Activated CD8-positive, alpha-beta T cell treated with anti-CD3 and anti-CD28 coated beads for 36 hours (primary cell): ENCODE results near the gene AGR3. TPM values are rescaled to one million over a fixed set of nuclear protein-coding genes. Genes with fewer than 3 reads are reported as not detected.

Source experiments
- ATAC-seq: fragments of 200-7000 bp; cut with Tn5 transposase; one replicate; pipeline ENCODE4 v1.10.0; 2021; ENCODE audit warnings: mild to moderate bottlenecking, moderate library complexity
- CTCF ChIA-PET: fragments of 350-600 bp; sonication (Branson Sonifier 250); formaldehyde crosslinking; loops from one replicate; lab custom pipeline; 2021; ENCODE audit warnings: antibody characterized with exemption; lab: Charles Lee
- POLR2A ChIA-PET: fragments of 350-600 bp; sonication (Branson Sonifier 250); formaldehyde crosslinking; loops from one replicate; lab custom pipeline; 2021; ENCODE audit warnings: antibody characterized with exemption; lab: Charles Lee
- DNase-seq: peaks from one replicate; pipeline ENCODE4 v3.0.0-alpha.2; 2020
- H3K27ac Mint-ChIP-seq: one replicate; pipeline ENCODE4 v1.8.0; 2021; ENCODE audit warnings: mild to moderate bottlenecking, mixed read lengths
- H3K27me3 Mint-ChIP-seq: one replicate; pipeline ENCODE4 v1.8.0; 2021; ENCODE audit warnings: mixed read lengths
- H3K36me3 Mint-ChIP-seq: one replicate; pipeline ENCODE4 v1.8.0; 2021; ENCODE audit warnings: low read depth, mixed read lengths
- H3K4me1 Mint-ChIP-seq: one replicate; pipeline ENCODE4 v1.8.0; 2021; ENCODE audit warnings: low read depth, mixed read lengths
- H3K4me3 Mint-ChIP-seq: one replicate; pipeline ENCODE4 v1.8.0; 2021; ENCODE audit warnings: mild to moderate bottlenecking, moderate library complexity, mixed read lengths
- H3K9me3 Mint-ChIP-seq: one replicate; pipeline ENCODE4 v1.8.0; 2021; ENCODE audit warnings: mixed read lengths
- intact Hi-C: fragments of 100-400 bp; cut with micrococcal nuclease; formaldehyde crosslinking; loops from one replicate; pipeline ENCODE4 v1.10.0; 2022
- total RNA-seq, 2 experiments: library from RNA; stranded (reverse); gene quantifications; one replicate each; pipeline ENCODE4 v1.2.3, GENCODE V29; 2021
- TF ChIP-seq, protein P1 (sequence below): fragments of 200-600 bp; IDR thresholded peaks from one replicate; pipeline ENCODE4 v1.8.0; 2022; ENCODE audit warnings: antibody characterized with exemption, mild to moderate bottlenecking

AGR3 gene
- total RNA-seq, 2 experiments from 2014 or later: not detected

DNA sequence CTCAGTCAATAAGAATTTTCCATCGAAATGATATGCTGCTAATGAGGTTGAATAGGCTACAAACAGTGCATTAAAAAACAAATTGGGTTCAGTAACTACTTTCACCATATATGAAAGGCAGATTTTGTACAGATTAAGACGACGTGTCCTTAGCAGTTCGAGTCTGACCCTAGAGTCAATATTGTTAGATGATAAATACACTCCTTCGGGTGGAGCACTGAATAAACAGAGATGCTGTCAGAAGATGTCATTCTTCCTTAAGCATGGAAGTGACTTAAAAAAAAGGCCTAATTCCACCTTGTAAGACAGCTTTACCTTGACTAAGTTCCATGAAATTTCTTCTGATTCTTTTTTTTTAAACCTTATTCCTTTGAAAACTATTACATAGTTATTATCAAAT lies 71.2 kb downstream of the AGR3 start:
- no peak for DNase-seq
- H3K4me3 Mint-ChIP-seq: no peak overlapping the region
- H3K27ac Mint-ChIP-seq: no peak overlapping the region
- H3K4me1 Mint-ChIP-seq: no peaks in the 10 kb centered on the region
- H3K36me3 Mint-ChIP-seq: no peaks in the 10 kb centered on the region
- intact Hi-C loops: no loop called here
- no peak for ATAC-seq
- H3K9me3 Mint-ChIP-seq: no peaks in the 10 kb centered on the region
- ChIA-PET CTCF (no interaction called here), POLR2A (no interaction called here)
- peaks cover 5% of the 10 kb centered on the region for H3K27me3 Mint-ChIP-seq
- TF ChIP-seq, protein P1, sequence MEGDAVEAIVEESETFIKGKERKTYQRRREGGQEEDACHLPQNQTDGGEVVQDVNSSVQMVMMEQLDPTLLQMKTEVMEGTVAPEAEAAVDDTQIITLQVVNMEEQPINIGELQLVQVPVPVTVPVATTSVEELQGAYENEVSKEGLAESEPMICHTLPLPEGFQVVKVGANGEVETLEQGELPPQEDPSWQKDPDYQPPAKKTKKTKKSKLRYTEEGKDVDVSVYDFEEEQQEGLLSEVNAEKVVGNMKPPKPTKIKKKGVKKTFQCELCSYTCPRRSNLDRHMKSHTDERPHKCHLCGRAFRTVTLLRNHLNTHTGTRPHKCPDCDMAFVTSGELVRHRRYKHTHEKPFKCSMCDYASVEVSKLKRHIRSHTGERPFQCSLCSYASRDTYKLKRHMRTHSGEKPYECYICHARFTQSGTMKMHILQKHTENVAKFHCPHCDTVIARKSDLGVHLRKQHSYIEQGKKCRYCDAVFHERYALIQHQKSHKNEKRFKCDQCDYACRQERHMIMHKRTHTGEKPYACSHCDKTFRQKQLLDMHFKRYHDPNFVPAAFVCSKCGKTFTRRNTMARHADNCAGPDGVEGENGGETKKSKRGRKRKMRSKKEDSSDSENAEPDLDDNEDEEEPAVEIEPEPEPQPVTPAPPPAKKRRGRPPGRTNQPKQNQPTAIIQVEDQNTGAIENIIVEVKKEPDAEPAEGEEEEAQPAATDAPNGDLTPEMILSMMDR: no peak

DNA sequence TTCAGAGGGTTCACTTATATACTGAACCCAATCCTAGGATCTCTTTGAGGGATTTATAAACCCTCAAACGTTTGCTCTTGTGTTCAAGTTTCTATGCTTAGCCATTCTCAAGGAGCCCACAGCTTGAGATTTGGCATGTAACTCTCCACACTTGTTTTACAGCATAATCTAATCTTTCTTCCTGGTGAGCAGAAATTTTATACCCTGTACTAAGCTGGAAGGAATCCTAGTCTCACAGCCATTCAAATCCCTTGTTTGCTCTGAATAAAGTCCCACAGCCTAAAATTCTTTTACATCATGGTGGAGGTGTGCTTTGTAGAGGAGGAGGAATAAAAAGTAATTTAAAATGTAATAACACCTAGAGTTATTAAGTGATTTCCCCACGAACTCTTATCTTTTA lies 71.7 kb downstream of the AGR3 start:
- POLR2A ChIA-PET: no interaction called here

More for the DNA sequence above, 71.7 kb downstream of the AGR3 start:
- Mint-ChIP-seq H3K9me3 (no peaks in the 10 kb centered on the region), H3K27me3 (peaks cover 5% of the 10 kb centered on the region), H3K4me3 (no peak overlapping the region), H3K36me3 (no peaks in the 10 kb centered on the region), H3K4me1 (no peaks in the 10 kb centered on the region), H3K27ac (no peak overlapping the region)
- CTCF ChIA-PET: no interaction called here
- DNase-seq (no peak), ATAC-seq (no peak)
- TF ChIP-seq, protein P1: no peak
- intact Hi-C loops: no loop called here

Other genes starting within 250 kb of the AGR3 start
- 10 to 100 TPM in 1 of 2 experiments, 1 to 10 TPM in 1; 9.8 to 10.5 TPM for gene ANKMY2, start 236.2 kb downstream of the AGR3 start, total RNA-seq
- gene BZW2, start 235.8 kb downstream of the AGR3 start, total RNA-seq: 100 to 1,000 TPM; 120 to 123 TPM
- 1 to 10 TPM in 1 of 2 experiments, under 1 TPM in 1; 0.47 to 1.0 TPM for gene TSPAN13, start 128.2 kb downstream of the AGR3 start, total RNA-seq
- gene AGR2, start 77.0 kb downstream of the AGR3 start, total RNA-seq: not detected